PFSK-1 (cell line): ENCODE data around the gene CCN6.

Experiments
- FOXP2 ChIP-seq: optimal IDR thresholded peaks from 2 replicates; pipeline ENCODE3; 2011; ENCODE audit warnings: borderline replicate concordance, control low read depth, inconsistent platforms; ENCODE audit not compliant: insufficient read depth; ENCODE audit errors: extremely low read length, extremely low read depth
- POLR2AphosphoS5 ChIP-seq: IDR thresholded peaks from 2 replicates; pipeline ENCODE4 v1.6.1; 2012; ENCODE audit warnings: low read depth, mild to moderate bottlenecking, control low read depth, low read length, moderate library complexity
- REST ChIP-seq, 2 experiments: IDR thresholded peaks; 2 replicates each; pipeline versions ENCODE4 v1.6.1 to v1.8.0; 2011 to 2012; ENCODE audit warnings: low read depth in 2 of 2, low read length in 2 of 2, control low read depth in 1 of 2, inconsistent platforms in 1 of 2, mild to moderate bottlenecking in 1 of 2, moderate library complexity in 1 of 2; ENCODE audit not compliant: insufficient read depth in 1 of 2
- SIN3A ChIP-seq: IDR thresholded peaks from 2 replicates; pipeline ENCODE4 v1.6.1; 2012; ENCODE audit warnings: mild to moderate bottlenecking, low read length, moderate library complexity, borderline replicate concordance; ENCODE audit not compliant: insufficient read depth
- TAF1 ChIP-seq: IDR thresholded peaks from 2 replicates; pipeline ENCODE4 v1.6.1; 2012; ENCODE audit warnings: low read length, control low read depth, borderline replicate concordance; ENCODE audit not compliant: insufficient read depth

- TF ChIP-seq POLR2AphosphoS5: no peak
- TF ChIP-seq TAF1: no peak
- no peak for TF ChIP-seq REST (IDR thresholded peaks at IDR 0.05; ENCODE audit: insufficient read depth in 1 of 2, low read depth in 2 of 2, low read length in 2 of 2)
- TF ChIP-seq SIN3A: no peak
- TF ChIP-seq FOXP2: no peak
These were observed 64.1 kb downstream of the CCN6 start for GRCh38 chr6:112118034-112118433.
